WTC11 (cell line): Measurements from ENCODE around the gene PAWR. TPM values are rescaled to one million over a fixed set of nuclear protein-coding genes. Genes with fewer than 3 reads are reported as not detected.

Source experiments
- ATAC-seq: fragments of 200-7000 bp; cut with Tn5 transposase; 2 replicates; pipeline ENCODE4 v1.10.0; 2021; ENCODE audit warnings: mild to moderate bottlenecking, moderate library complexity
- CTCF ChIA-PET: fragments of 300-600 bp; sonication (Branson Sonifier 250); formaldehyde crosslinking; loops from one replicate; lab custom pipeline; 2021; ENCODE audit warnings: antibody characterized with exemption; lab: Charles Lee
- POLR2A ChIA-PET: fragments of 350-600 bp; sonication (Branson Sonifier 250); formaldehyde crosslinking; loops from one replicate; lab custom pipeline; 2021; ENCODE audit warnings: antibody characterized with exemption; lab: Charles Lee
- DNase-seq: peaks from one replicate; pipeline ENCODE4 v3.0.0; 2021; ENCODE audit warnings: low spot score
- H3K27ac Mint-ChIP-seq: 2 replicates; pipeline ENCODE4 v1.8.0; 2021; ENCODE audit warnings: mixed read lengths
- H3K27me3 Mint-ChIP-seq: 2 replicates; pipeline ENCODE4 v1.8.0; 2021; ENCODE audit warnings: low read depth, mild to moderate bottlenecking, moderate library complexity, mixed read lengths
- H3K36me3 Mint-ChIP-seq: 2 replicates; pipeline ENCODE4 v1.8.0; 2021; ENCODE audit warnings: mixed read lengths
- H3K4me1 Mint-ChIP-seq: 2 replicates; pipeline ENCODE4 v1.8.0; 2022; ENCODE audit warnings: mixed read lengths
- H3K4me3 Mint-ChIP-seq: 2 replicates; pipeline ENCODE4 v1.8.0; 2021; ENCODE audit warnings: mild to moderate bottlenecking, moderate library complexity, mixed read lengths
- H3K9me3 Mint-ChIP-seq: 2 replicates; pipeline ENCODE4 v1.8.0; 2021; ENCODE audit warnings: mixed read lengths
- CREB1 ChIP-seq: sonication (generic); formaldehyde crosslinking; IDR thresholded peaks from 2 replicates; pipeline ENCODE4 v1.8.0; 2023; ENCODE audit warnings: mild to moderate bottlenecking, missing genetic modification reagents
- CREM ChIP-seq: sonication (generic); formaldehyde crosslinking; IDR thresholded peaks from 2 replicates; pipeline ENCODE4 v1.8.1; 2022; ENCODE audit warnings: mild to moderate bottlenecking, missing genetic modification reagents, moderate library complexity
- FOXK1 ChIP-seq: sonication (generic); formaldehyde crosslinking; IDR thresholded peaks from 2 replicates; pipeline ENCODE4 v1.8.0; 2022; ENCODE audit warnings: mild to moderate bottlenecking, moderate library complexity, missing genetic modification reagents
- GABPB1 ChIP-seq: sonication (generic); formaldehyde crosslinking; IDR thresholded peaks from 2 replicates; pipeline ENCODE4 v1.8.1; 2023; ENCODE audit warnings: mild to moderate bottlenecking, missing genetic modification reagents
- JUN ChIP-seq: sonication (generic); formaldehyde crosslinking; IDR thresholded peaks from 2 replicates; pipeline ENCODE4 v1.8.0; 2023; ENCODE audit warnings: mild to moderate bottlenecking, missing genetic modification reagents
- NFE2L1 ChIP-seq: sonication (generic); formaldehyde crosslinking; IDR thresholded peaks from 2 replicates; pipeline ENCODE4 v1.8.1; 2023; ENCODE audit warnings: missing genetic modification reagents
- NR3C1 ChIP-seq: sonication (generic); formaldehyde crosslinking; conservative IDR thresholded peaks from 2 replicates; pipeline ENCODE4 v1.8.1; 2023; ENCODE audit warnings: low read depth, mild to moderate bottlenecking, missing genetic modification reagents
- OVOL2 ChIP-seq: fragments of 250-450 bp; sonication (Bioruptor Pico); IDR thresholded peaks from 2 replicates; pipeline ENCODE4 v1.9.0; 2021; ENCODE audit warnings: mild to moderate bottlenecking, borderline replicate concordance
- PRRX2 ChIP-seq: fragments of 250-450 bp; sonication (Bioruptor Pico); IDR thresholded peaks from 2 replicates; pipeline ENCODE4 v1.8.0; 2021; ENCODE audit warnings: mild to moderate bottlenecking
- RORB ChIP-seq: fragments of 250-450 bp; sonication (Bioruptor Pico); IDR thresholded peaks from 2 replicates; pipeline ENCODE4 v1.9.0; 2021; ENCODE audit warnings: mild to moderate bottlenecking
- TCF7 ChIP-seq: sonication (generic); formaldehyde crosslinking; IDR thresholded peaks from 2 replicates; pipeline ENCODE4 v1.8.0; 2022; ENCODE audit warnings: mild to moderate bottlenecking, low read depth, missing genetic modification reagents, moderate library complexity
- ZNF138 ChIP-seq: sonication (generic); formaldehyde crosslinking; conservative IDR thresholded peaks from 2 replicates; pipeline ENCODE4 v1.8.1; 2022; ENCODE audit warnings: mild to moderate bottlenecking, moderate library complexity, missing genetic modification reagents
- ZNF263 ChIP-seq: sonication (generic); formaldehyde crosslinking; IDR thresholded peaks from 2 replicates; pipeline ENCODE4 v1.8.1; 2022; ENCODE audit warnings: low read depth, mild to moderate bottlenecking, moderate library complexity, missing genetic modification reagents
- total RNA-seq: library from RNA; stranded (reverse); gene quantifications from 3 replicates; pipeline ENCODE4 v1.2.3, GENCODE V29; 2021
- TF ChIP-seq, protein P1 (sequence below): sonication (generic); formaldehyde crosslinking; IDR thresholded peaks from 2 replicates; pipeline ENCODE4 v1.8.0; 2022; ENCODE audit warnings: mild to moderate bottlenecking, missing genetic modification reagents
- TF ChIP-seq, protein P2 (sequence below): fragments of 250-450 bp; sonication (Bioruptor Pico); IDR thresholded peaks from 2 replicates; pipeline ENCODE4 v1.9.0; 2021; ENCODE audit warnings: mild to moderate bottlenecking, borderline replicate concordance
- TF ChIP-seq, protein P3 (sequence below): sonication (generic); formaldehyde crosslinking; conservative IDR thresholded peaks from 2 replicates; pipeline ENCODE4 v1.8.1; 2023; ENCODE audit warnings: mild to moderate bottlenecking, low read depth, missing genetic modification reagents, moderate library complexity
- TF ChIP-seq, protein P4 (sequence below): sonication (generic); formaldehyde crosslinking; IDR thresholded peaks from 2 replicates; pipeline ENCODE4 v1.8.0; 2023; ENCODE audit warnings: mild to moderate bottlenecking, missing genetic modification reagents
- TF ChIP-seq, protein P5 (sequence below): fragments of 250-450 bp; sonication (Bioruptor Pico); IDR thresholded peaks from 2 replicates; pipeline ENCODE4 v2.1.2; 2022; ENCODE audit warnings: mild to moderate bottlenecking, moderate library complexity

Gene PAWR
- total RNA-seq, 1 experiment from 2014 or later: 397 TPM

DNA sequence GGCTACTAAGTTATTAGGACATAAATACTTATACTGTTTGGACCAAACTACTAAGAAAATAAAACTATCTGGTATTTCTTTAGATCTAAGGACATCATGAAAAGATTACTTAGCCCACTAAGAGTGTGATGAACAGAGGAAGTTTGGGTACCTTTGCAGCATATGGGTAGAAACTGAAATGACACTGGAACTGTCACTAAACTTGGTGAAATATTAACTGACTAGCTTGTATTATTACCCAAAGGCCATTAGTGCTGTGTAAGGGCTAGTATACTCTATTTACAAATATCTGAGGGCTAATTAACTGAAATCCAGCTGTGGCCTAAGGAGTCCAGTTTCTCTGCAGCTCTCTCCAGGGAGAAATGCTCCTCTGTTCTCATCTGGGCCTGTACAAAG, 45.5 kb downstream of the PAWR start:
- ATAC-seq (no peak), DNase-seq (no peak)
- no peaks in the 10 kb centered on the region for H3K27me3 Mint-ChIP-seq
- H3K4me1 Mint-ChIP-seq: peaks cover 67% of the 10 kb centered on the region
- peak overlapping the region; percentile 26 for H3K27ac Mint-ChIP-seq
- TF ChIP-seq PRRX2 (CRISPR knock-in tag): no peak
- no peak for TF ChIP-seq ZNF263 (CRISPR knock-in tag)
- no peak for TF ChIP-seq JUN (CRISPR knock-in tag)
- TF ChIP-seq GABPB1 (CRISPR knock-in tag): no peak
- TF ChIP-seq, protein P1, sequence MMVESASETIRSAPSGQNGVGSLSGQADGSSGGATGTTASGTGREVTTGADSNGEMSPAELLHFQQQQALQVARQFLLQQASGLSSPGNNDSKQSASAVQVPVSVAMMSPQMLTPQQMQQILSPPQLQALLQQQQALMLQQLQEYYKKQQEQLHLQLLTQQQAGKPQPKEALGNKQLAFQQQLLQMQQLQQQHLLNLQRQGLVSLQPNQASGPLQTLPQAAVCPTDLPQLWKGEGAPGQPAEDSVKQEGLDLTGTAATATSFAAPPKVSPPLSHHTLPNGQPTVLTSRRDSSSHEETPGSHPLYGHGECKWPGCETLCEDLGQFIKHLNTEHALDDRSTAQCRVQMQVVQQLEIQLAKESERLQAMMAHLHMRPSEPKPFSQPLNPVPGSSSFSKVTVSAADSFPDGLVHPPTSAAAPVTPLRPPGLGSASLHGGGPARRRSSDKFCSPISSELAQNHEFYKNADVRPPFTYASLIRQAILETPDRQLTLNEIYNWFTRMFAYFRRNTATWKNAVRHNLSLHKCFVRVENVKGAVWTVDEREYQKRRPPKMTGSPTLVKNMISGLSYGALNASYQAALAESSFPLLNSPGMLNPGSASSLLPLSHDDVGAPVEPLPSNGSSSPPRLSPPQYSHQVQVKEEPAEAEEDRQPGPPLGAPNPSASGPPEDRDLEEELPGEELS (CRISPR knock-in tag): no peak
- no peak for TF ChIP-seq OVOL2 (CRISPR knock-in tag)
- no peak for TF ChIP-seq CREB1
- TF ChIP-seq, protein P2, sequence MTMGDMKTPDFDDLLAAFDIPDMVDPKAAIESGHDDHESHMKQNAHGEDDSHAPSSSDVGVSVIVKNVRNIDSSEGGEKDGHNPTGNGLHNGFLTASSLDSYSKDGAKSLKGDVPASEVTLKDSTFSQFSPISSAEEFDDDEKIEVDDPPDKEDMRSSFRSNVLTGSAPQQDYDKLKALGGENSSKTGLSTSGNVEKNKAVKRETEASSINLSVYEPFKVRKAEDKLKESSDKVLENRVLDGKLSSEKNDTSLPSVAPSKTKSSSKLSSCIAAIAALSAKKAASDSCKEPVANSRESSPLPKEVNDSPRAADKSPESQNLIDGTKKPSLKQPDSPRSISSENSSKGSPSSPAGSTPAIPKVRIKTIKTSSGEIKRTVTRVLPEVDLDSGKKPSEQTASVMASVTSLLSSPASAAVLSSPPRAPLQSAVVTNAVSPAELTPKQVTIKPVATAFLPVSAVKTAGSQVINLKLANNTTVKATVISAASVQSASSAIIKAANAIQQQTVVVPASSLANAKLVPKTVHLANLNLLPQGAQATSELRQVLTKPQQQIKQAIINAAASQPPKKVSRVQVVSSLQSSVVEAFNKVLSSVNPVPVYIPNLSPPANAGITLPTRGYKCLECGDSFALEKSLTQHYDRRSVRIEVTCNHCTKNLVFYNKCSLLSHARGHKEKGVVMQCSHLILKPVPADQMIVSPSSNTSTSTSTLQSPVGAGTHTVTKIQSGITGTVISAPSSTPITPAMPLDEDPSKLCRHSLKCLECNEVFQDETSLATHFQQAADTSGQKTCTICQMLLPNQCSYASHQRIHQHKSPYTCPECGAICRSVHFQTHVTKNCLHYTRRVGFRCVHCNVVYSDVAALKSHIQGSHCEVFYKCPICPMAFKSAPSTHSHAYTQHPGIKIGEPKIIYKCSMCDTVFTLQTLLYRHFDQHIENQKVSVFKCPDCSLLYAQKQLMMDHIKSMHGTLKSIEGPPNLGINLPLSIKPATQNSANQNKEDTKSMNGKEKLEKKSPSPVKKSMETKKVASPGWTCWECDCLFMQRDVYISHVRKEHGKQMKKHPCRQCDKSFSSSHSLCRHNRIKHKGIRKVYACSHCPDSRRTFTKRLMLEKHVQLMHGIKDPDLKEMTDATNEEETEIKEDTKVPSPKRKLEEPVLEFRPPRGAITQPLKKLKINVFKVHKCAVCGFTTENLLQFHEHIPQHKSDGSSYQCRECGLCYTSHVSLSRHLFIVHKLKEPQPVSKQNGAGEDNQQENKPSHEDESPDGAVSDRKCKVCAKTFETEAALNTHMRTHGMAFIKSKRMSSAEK (CRISPR knock-in tag): no peak
- TF ChIP-seq, protein P3, sequence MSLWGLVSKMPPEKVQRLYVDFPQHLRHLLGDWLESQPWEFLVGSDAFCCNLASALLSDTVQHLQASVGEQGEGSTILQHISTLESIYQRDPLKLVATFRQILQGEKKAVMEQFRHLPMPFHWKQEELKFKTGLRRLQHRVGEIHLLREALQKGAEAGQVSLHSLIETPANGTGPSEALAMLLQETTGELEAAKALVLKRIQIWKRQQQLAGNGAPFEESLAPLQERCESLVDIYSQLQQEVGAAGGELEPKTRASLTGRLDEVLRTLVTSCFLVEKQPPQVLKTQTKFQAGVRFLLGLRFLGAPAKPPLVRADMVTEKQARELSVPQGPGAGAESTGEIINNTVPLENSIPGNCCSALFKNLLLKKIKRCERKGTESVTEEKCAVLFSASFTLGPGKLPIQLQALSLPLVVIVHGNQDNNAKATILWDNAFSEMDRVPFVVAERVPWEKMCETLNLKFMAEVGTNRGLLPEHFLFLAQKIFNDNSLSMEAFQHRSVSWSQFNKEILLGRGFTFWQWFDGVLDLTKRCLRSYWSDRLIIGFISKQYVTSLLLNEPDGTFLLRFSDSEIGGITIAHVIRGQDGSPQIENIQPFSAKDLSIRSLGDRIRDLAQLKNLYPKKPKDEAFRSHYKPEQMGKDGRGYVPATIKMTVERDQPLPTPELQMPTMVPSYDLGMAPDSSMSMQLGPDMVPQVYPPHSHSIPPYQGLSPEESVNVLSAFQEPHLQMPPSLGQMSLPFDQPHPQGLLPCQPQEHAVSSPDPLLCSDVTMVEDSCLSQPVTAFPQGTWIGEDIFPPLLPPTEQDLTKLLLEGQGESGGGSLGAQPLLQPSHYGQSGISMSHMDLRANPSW (CRISPR knock-in tag): no peak
- TF ChIP-seq FOXK1 (CRISPR knock-in tag): no peak
- no peak for TF ChIP-seq NFE2L1 (CRISPR knock-in tag)
- TF ChIP-seq, protein P4, sequence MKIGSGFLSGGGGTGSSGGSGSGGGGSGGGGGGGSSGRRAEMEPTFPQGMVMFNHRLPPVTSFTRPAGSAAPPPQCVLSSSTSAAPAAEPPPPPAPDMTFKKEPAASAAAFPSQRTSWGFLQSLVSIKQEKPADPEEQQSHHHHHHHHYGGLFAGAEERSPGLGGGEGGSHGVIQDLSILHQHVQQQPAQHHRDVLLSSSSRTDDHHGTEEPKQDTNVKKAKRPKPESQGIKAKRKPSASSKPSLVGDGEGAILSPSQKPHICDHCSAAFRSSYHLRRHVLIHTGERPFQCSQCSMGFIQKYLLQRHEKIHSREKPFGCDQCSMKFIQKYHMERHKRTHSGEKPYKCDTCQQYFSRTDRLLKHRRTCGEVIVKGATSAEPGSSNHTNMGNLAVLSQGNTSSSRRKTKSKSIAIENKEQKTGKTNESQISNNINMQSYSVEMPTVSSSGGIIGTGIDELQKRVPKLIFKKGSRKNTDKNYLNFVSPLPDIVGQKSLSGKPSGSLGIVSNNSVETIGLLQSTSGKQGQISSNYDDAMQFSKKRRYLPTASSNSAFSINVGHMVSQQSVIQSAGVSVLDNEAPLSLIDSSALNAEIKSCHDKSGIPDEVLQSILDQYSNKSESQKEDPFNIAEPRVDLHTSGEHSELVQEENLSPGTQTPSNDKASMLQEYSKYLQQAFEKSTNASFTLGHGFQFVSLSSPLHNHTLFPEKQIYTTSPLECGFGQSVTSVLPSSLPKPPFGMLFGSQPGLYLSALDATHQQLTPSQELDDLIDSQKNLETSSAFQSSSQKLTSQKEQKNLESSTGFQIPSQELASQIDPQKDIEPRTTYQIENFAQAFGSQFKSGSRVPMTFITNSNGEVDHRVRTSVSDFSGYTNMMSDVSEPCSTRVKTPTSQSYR (CRISPR knock-in tag): no peak
- no peak for TF ChIP-seq CREM (CRISPR knock-in tag)
- TF ChIP-seq RORB (CRISPR knock-in tag): no peak
- no peak for TF ChIP-seq ZNF138 (CRISPR knock-in tag)
- TF ChIP-seq, protein P5, sequence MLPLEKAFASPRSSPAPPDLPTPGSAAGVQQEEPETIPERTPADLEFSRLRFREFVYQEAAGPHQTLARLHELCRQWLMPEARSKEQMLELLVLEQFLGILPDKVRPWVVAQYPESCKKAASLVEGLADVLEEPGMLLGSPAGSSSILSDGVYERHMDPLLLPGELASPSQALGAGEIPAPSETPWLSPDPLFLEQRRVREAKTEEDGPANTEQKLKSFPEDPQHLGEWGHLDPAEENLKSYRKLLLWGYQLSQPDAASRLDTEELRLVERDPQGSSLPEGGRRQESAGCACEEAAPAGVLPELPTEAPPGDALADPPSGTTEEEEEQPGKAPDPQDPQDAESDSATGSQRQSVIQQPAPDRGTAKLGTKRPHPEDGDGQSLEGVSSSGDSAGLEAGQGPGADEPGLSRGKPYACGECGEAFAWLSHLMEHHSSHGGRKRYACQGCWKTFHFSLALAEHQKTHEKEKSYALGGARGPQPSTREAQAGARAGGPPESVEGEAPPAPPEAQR (CRISPR knock-in tag): no peak
- no peak for TF ChIP-seq TCF7
- no peak for TF ChIP-seq NR3C1
- H3K36me3 Mint-ChIP-seq: peaks cover 24% of the 10 kb centered on the region
- ChIA-PET CTCF (no interaction called here), POLR2A (interaction anchor here (0.5 kb wide), 1 partner anchor 16 kb away, joined by 4 read pairs; no protein-coding TSS in a partner anchor)
- H3K9me3 Mint-ChIP-seq: peaks cover 13% of the 10 kb centered on the region
- peak overlapping the region; percentile 22; the same call in 1 of the 2 replicates for H3K4me3 Mint-ChIP-seq
